HAP-1 (cell line): ENCODE results near the gene CSNK1G3.
"Not testable (repeated sequence)": the region's sequence is repeated elsewhere in the genome, so short reads cannot be mapped to it uniquely, and the experiment has no call there.

Source experiments
- DNase-seq, 2 experiments: peaks; one replicate each; pipeline ENCODE4 v3.0.0-alpha.2; 2016 to 2020; ENCODE audit warnings: low spot score in 2 of 2
- H3K27me3 ChIP-seq: fragments of 250-450 bp; sonication (Bioruptor Pico); 2 replicates; pipeline ENCODE4 v1.5.1; 2020; ENCODE audit warnings: low read depth, mild to moderate bottlenecking, moderate library complexity
- H3K36me3 ChIP-seq: fragments of 250-450 bp; sonication (Bioruptor Pico); replicated peaks from 2 replicates; pipeline ENCODE4 v1.5.1; 2020; ENCODE audit warnings: mild to moderate bottlenecking
- H3K4me1 ChIP-seq: fragments of 250-450 bp; sonication (Bioruptor Pico); 2 replicates; pipeline ENCODE4 v1.5.1; 2020; ENCODE audit warnings: mild to moderate bottlenecking
- H3K4me3 ChIP-seq: fragments of 250-450 bp; sonication (Bioruptor Pico); 2 replicates; pipeline ENCODE4 v1.5.1; 2020; ENCODE audit warnings: mild to moderate bottlenecking, moderate library complexity
- H3K9me3 ChIP-seq: fragments of 250-450 bp; sonication (Bioruptor Pico); 2 replicates; pipeline ENCODE4 v1.5.1; 2020; ENCODE audit warnings: mild to moderate bottlenecking, moderate library complexity
- in situ Hi-C: fragments of 300-500 bp; cut with MboI; formaldehyde crosslinking; loops from 3 replicates; pipeline ENCODE4 v1.14.3; 2020; ENCODE audit warnings: low sequenced_read_pairs, inconsistent platforms, mixed read lengths

Gene CSNK1G3

GRCh38 chr5:123605822-123606221 lies 93.8 kb downstream of the CSNK1G3 start:
- no peak for DNase-seq
- Histone ChIP-seq H3K9me3 (no peaks in the 10 kb centered on the region), H3K4me1 (peaks cover 6% of the 10 kb centered on the region), H3K27me3 (no peaks in the 10 kb centered on the region), H3K36me3 (no peaks in the 10 kb centered on the region), H3K4me3 (no peak overlapping the region)
- in situ Hi-C loops, result loop anchor here (25.0 kb wide), 2 partner anchors 219 to 1094 kb away; no protein-coding TSS in a partner anchor

- no peak for DNase-seq
- Histone ChIP-seq H3K36me3 (peaks cover 4% of the 10 kb centered on the region; the same call in 1 of the 2 replicates), H3K27me3 (no peaks in the 10 kb centered on the region), H3K4me3 (no peak overlapping the region), H3K4me1 (no peaks in the 10 kb centered on the region), H3K9me3 (no peaks in the 10 kb centered on the region)
- in situ Hi-C loops, result loop anchor here (25.0 kb wide), 2 partner anchors 223 to 1098 kb away; no protein-coding TSS in a partner anchor
These were observed 98.2 kb downstream of the CSNK1G3 start for GRCh38 chr5:123610209-123610608.

DNA sequence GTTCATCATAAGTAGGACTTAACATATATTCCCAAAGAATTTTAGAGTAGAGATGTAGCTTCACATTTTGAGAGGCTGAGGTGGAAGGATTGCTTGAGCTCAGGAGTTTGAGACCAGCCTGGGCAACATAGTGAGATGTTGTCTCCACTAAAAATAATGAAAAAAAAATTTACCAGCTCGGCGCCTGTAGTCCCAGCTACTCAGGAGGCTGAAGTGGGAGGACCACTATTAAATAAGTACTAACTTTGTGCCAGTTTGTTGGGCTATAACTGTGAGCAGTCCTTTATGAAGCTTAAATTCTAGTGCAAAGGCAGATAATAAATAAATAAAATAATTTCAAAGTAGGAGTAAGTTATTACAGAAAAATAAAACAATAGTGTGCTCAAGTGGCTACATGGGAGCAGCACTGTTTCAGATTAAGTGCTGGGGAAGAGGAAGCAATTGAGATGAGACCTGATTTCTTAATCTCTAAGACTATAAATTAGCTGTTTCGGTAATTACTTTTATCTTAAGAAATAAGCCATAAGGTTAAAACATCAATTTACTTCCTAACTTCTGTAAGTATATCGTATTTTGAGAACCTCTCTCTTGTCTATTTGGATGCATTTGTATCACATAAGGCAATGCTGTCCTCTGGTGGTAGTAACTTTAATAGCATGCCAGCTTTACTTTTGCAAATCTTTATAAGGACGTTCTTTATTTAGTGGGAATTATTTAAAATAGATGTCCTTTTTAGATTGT lies 98.9 kb downstream of the CSNK1G3 start:
- H3K36me3 ChIP-seq, result peaks cover 4% of the 10 kb centered on the region; the same call in 1 of the 2 replicates
- DNase-seq, result peak; percentile 52 to 71
- H3K4me1 ChIP-seq, result no peaks in the 10 kb centered on the region
- in situ Hi-C loops, result loop anchor here (25.0 kb wide), 2 partner anchors 224 to 1099 kb away; no protein-coding TSS in a partner anchor
- no peak overlapping the region for H3K4me3 ChIP-seq
- no peaks in the 10 kb centered on the region for H3K9me3 ChIP-seq
- no peaks in the 10 kb centered on the region for H3K27me3 ChIP-seq

GRCh38 chr5:123611406-123611709 lies 99.4 kb downstream of the CSNK1G3 start:
- Histone ChIP-seq H3K27me3 (no peaks in the 10 kb centered on the region), H3K4me1 (no peaks in the 10 kb centered on the region), H3K36me3 (peaks cover 4% of the 10 kb centered on the region; the same call in 1 of the 2 replicates), H3K9me3 (no peaks in the 10 kb centered on the region), H3K4me3 (no peak overlapping the region)
- DNase-seq, result no peak
- in situ Hi-C loops, result loop anchor here (25.0 kb wide), 2 partner anchors 224 to 1099 kb away; no protein-coding TSS in a partner anchor

- H3K36me3 ChIP-seq, result peaks cover 4% of the 10 kb centered on the region; the same call in 1 of the 2 replicates
- H3K4me1 ChIP-seq, result no peaks in the 10 kb centered on the region
- in situ Hi-C loops, result loop anchor here (25.0 kb wide), 2 partner anchors 230 to 1105 kb away; no protein-coding TSS in a partner anchor
- no peaks in the 10 kb centered on the region for H3K9me3 ChIP-seq
- no peak for DNase-seq
- no peak overlapping the region for H3K4me3 ChIP-seq
- H3K27me3 ChIP-seq, result no peaks in the 10 kb centered on the region
These were observed 105.6 kb downstream of the CSNK1G3 start for GRCh38 chr5:123617561-123617960.

DNA sequence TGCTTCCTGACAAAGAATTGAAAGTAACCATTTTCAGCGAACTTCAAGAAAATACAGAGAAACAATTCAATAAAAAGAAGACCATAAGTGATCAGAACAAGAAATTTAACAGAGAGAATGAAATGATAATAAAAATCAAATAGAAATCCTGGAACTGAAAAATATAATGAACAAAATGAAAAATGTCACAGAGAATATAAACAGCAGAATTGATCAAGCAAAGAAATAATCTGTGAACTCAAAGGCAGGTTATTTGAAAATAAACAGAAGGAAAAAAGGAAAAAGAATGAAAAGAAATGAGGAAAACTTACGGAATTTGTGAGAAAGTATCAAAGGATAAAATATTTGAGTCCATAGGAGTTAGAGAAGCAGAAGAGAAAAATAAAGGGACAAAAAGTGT lies 114.1 kb downstream of the CSNK1G3 start:
- in situ Hi-C loops, result no loop called here
- DNase-seq, result no peak
- Histone ChIP-seq H3K36me3 (no peaks in the 10 kb centered on the region), H3K27me3 (no peaks in the 10 kb centered on the region), H3K4me3 (no peak overlapping the region), H3K9me3 (no peaks in the 10 kb centered on the region), H3K4me1 (no peaks in the 10 kb centered on the region)

GRCh38 chr5:123628860-123629544 lies 117.0 kb downstream of the CSNK1G3 start:
- Histone ChIP-seq H3K36me3 (no peaks in the 10 kb centered on the region), H3K4me1 (no peaks in the 10 kb centered on the region), H3K9me3 (no peaks in the 10 kb centered on the region), H3K27me3 (no peaks in the 10 kb centered on the region), H3K4me3 (no peak overlapping the region)
- in situ Hi-C loops, result no loop called here
- DNase-seq, result no peak

DNA sequence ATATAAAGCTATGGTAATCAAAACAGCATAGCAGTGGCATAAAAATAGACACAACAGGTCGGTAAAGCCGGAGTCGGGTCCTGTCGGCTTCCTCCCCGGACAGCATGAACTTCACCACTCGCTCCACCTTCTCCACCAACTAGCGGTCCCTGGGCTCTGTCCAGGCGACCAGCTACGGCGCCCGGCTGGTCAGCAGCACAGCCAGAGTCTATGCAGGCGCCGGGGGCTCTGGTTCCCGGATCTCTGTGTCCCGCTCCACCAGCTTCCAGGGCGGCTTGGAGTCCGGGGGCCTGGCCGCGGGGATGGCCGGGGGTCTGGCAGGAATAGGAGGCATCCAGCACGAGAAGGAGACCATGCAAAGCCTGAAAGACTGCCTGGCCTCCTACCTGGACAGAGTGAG lies 124.0 kb downstream of the CSNK1G3 start:
- H3K27me3 ChIP-seq, result peaks cover 6% of the 10 kb centered on the region
- H3K36me3 ChIP-seq, result no peaks in the 10 kb centered on the region
- in situ Hi-C loops, result no loop called here
- no peak for DNase-seq
- no peaks in the 10 kb centered on the region for H3K9me3 ChIP-seq
- no peak overlapping the region for H3K4me3 ChIP-seq
- no peaks in the 10 kb centered on the region for H3K4me1 ChIP-seq

DNA sequence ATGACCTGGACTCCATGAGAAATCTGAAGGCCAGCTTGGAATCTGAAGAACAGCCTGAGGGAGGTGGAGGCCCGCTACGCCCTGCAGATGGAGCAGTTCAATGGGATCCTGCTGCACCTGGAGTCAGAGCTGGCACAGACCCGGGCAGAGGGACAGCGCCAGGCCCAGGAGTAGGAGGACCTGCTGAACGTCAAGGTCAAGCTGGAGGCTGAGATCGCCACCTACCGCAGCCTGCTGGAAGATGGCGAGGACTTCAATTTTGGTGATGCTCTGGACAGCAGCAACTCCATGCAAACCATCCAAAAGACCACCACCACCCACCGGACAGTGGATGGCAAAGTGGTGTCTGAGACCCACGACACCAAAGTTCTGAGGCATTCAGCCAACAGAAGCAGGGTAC lies 125.1 kb downstream of the CSNK1G3 start:
- H3K36me3 ChIP-seq, H3K9me3 ChIP-seq, H3K27me3 ChIP-seq, DNase-seq, H3K4me1 ChIP-seq, in situ Hi-C loops, H3K4me3 ChIP-seq: not testable (repeated sequence)

GRCh38 chr5:123639244-123639643 lies 127.3 kb downstream of the CSNK1G3 start:
- in situ Hi-C loops, result no loop called here
- Histone ChIP-seq H3K27me3 (peaks cover 6% of the 10 kb centered on the region), H3K4me3 (no peak overlapping the region), H3K9me3 (no peaks in the 10 kb centered on the region), H3K36me3 (no peaks in the 10 kb centered on the region), H3K4me1 (no peaks in the 10 kb centered on the region)
- no peak for DNase-seq

DNA sequence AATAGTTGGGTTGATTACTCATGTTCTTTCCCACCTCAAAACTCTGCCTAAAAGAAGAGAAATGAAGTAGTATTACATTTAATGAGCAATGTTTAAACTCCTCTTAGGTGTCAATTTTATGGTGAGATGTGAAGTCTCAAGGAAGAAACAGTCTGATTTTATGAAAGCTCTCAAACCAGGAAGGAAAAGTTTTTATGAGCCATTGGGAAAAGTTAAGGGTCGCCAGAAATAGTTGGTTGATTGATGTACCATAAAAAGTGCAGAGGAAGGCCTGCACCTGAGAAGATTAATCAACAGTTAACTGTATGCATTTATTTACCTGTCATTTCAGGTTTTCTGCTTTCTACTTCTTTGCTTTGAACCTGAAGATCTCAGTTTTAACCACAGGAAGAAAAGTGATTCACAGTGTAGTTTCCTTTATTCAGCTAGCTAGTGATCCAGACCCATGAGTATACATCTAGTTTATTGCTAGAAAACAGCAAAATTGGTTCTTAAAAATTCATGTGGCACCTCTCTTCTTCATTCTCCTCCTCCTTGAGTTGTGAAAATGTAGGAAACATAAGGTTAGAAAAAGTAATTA lies 133.1 kb downstream of the CSNK1G3 start:
- Histone ChIP-seq H3K27me3 (peaks cover 6% of the 10 kb centered on the region), H3K4me3 (no peak overlapping the region), H3K4me1 (no peaks in the 10 kb centered on the region), H3K9me3 (no peaks in the 10 kb centered on the region), H3K36me3 (no peaks in the 10 kb centered on the region)
- DNase-seq, result no peak
- in situ Hi-C loops, result no loop called here

DNA sequence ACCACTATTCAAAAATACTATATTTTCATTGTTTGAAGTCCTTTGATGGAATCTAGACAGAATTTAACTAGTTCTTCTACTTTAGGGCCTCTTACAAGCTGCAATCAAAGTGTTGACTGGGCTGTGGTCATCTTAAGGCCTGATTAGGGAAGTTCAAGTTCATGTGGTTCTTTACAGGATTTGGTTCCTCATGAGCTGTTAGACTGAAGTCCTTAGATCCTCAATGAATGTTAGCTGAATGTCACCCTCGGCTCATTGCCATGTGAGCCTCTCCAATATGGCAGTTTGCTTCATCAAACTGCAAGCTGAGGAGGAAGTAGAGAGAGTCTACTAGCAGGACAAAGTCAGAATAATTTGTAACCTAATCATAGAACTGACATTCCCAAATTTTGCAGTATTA lies 135.1 kb downstream of the CSNK1G3 start:
- in situ Hi-C loops, result no loop called here
- Histone ChIP-seq H3K4me3 (no peak overlapping the region), H3K4me1 (no peaks in the 10 kb centered on the region), H3K36me3 (no peaks in the 10 kb centered on the region), H3K27me3 (no peaks in the 10 kb centered on the region; the same call in 1 of the 2 replicates), H3K9me3 (no peaks in the 10 kb centered on the region)
- DNase-seq, result no peak

- Histone ChIP-seq H3K4me1 (no peaks in the 10 kb centered on the region), H3K4me3 (no peak overlapping the region), H3K9me3 (no peaks in the 10 kb centered on the region), H3K36me3 (no peaks in the 10 kb centered on the region), H3K27me3 (no peaks in the 10 kb centered on the region; the same call in 1 of the 2 replicates)
- no peak for DNase-seq
- in situ Hi-C loops, result no loop called here
These were observed 139.3 kb downstream of the CSNK1G3 start for GRCh38 chr5:123651234-123651633.

- Histone ChIP-seq H3K9me3 (no peaks in the 10 kb centered on the region), H3K4me3 (no peak overlapping the region), H3K27me3 (no peaks in the 10 kb centered on the region), H3K4me1 (no peaks in the 10 kb centered on the region), H3K36me3 (no peaks in the 10 kb centered on the region)
- in situ Hi-C loops, result no loop called here
- no peak for DNase-seq
These were observed 147.0 kb downstream of the CSNK1G3 start for GRCh38 chr5:123659011-123659410.
